Neural crest cell (in vitro differentiated cells): Measurements from ENCODE around the gene BIK. TPM values are rescaled to one million over a fixed set of nuclear protein-coding genes. Genes with fewer than 3 reads are reported as not detected.
"Not testable (repeated sequence)": the region's sequence is repeated elsewhere in the genome, so short reads cannot be mapped to it uniquely, and the experiment has no call there.

ENCODE experiments used
- DNase-seq: peaks from one replicate; pipeline ENCODE4 v3.0.0; 2021; ENCODE audit warnings: low read depth, mixed read lengths, low spot score
- H3K27ac Mint-ChIP-seq: one replicate; pipeline ENCODE4 v1.8.0; 2021; ENCODE audit warnings: mild to moderate bottlenecking, mixed read lengths; ENCODE audit not compliant: unreplicated experiment
- H3K27me3 Mint-ChIP-seq: 2 replicates; pipeline ENCODE4 v1.8.0; 2021; ENCODE audit warnings: low read depth, mild to moderate bottlenecking, mixed read lengths
- H3K36me3 Mint-ChIP-seq: 2 replicates; pipeline ENCODE4 v1.8.0; 2021; ENCODE audit warnings: low read depth, mild to moderate bottlenecking, mixed read lengths
- H3K4me1 Mint-ChIP-seq: 2 replicates; pipeline ENCODE4 v1.8.0; 2021; ENCODE audit warnings: mixed read lengths
- H3K4me3 Mint-ChIP-seq: one replicate; pipeline ENCODE4 v1.8.0; 2021; ENCODE audit warnings: mild to moderate bottlenecking, mixed read lengths
- H3K9me3 Mint-ChIP-seq: 2 replicates; pipeline ENCODE4 v1.8.0; 2021; ENCODE audit warnings: mixed read lengths
- total RNA-seq: library from RNA; stranded (reverse); gene quantifications from 2 replicates; pipeline ENCODE4 v1.2.1, GENCODE V29; 2021
- TF ChIP-seq, protein P1 (sequence below): fragments of 200-600 bp; sonication (generic); conservative IDR thresholded peaks from 2 replicates; pipeline ENCODE4 v1.5.0; 2021; ENCODE audit warnings: antibody characterized with exemption, mild to moderate bottlenecking

Gene BIK
- total RNA-seq, 1 donor from 2014 or later, result 0.61 TPM

DNA sequence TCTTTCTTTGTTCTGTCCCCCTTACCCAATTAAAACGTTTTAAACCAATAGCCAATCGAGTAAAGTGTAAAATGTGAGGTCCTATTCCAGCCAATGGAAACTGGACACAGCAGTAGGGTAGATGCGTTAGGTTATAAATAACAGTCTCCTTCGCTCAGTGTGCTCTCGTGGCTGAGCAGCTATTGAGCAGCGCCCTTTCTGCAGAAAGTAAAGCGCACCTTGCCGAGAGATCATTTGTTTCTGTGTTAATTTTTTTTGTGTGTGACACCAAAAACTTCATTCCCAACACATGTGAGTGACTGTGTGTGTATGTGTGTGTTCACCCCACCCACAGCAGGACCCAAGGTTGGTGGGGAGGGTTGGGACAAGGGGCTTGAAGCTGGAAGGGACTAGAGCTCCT, 14.1 kb upstream of the BIK start:
- TF ChIP-seq, protein P1, sequence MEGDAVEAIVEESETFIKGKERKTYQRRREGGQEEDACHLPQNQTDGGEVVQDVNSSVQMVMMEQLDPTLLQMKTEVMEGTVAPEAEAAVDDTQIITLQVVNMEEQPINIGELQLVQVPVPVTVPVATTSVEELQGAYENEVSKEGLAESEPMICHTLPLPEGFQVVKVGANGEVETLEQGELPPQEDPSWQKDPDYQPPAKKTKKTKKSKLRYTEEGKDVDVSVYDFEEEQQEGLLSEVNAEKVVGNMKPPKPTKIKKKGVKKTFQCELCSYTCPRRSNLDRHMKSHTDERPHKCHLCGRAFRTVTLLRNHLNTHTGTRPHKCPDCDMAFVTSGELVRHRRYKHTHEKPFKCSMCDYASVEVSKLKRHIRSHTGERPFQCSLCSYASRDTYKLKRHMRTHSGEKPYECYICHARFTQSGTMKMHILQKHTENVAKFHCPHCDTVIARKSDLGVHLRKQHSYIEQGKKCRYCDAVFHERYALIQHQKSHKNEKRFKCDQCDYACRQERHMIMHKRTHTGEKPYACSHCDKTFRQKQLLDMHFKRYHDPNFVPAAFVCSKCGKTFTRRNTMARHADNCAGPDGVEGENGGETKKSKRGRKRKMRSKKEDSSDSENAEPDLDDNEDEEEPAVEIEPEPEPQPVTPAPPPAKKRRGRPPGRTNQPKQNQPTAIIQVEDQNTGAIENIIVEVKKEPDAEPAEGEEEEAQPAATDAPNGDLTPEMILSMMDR, result no peak
- H3K36me3 Mint-ChIP-seq, result peaks cover 5% of the 10 kb centered on the region
- H3K4me1 Mint-ChIP-seq, result peaks cover 12% of the 10 kb centered on the region
- no peaks in the 10 kb centered on the region for H3K27me3 Mint-ChIP-seq
- H3K4me3 Mint-ChIP-seq, result no peak overlapping the region
- H3K27ac Mint-ChIP-seq, result no peak overlapping the region
- H3K9me3 Mint-ChIP-seq, result peaks cover 5% of the 10 kb centered on the region
- DNase-seq, result no peak

DNA sequence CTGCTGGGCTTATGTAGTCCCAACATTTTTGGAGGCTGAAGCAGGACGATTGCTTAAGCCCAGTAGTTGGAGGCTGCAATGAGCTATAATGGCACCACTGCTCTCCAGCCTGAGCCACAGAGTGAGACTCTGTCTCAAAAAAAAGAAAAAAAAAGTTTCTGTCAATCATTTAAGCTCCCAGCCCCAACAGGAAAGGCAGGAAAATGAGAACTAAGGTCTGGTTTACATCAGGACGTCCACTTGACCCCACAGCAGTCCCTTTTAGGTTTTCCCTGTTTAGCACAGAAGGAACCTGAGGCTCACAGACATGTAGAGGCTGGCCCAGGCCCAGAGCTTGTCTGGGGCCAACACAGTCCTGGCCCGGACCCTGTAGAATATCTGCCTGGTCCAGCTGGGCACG, 12.2 kb upstream of the BIK start:
- H3K4me3 Mint-ChIP-seq, result no peak overlapping the region
- H3K4me1 Mint-ChIP-seq, result peaks cover 22% of the 10 kb centered on the region
- peaks cover 5% of the 10 kb centered on the region for H3K9me3 Mint-ChIP-seq
- no peaks in the 10 kb centered on the region for H3K27me3 Mint-ChIP-seq
- H3K27ac Mint-ChIP-seq, result no peak overlapping the region
- no peak for DNase-seq
- H3K36me3 Mint-ChIP-seq, result peaks cover 5% of the 10 kb centered on the region
- TF ChIP-seq, protein P1, result no peak

DNA sequence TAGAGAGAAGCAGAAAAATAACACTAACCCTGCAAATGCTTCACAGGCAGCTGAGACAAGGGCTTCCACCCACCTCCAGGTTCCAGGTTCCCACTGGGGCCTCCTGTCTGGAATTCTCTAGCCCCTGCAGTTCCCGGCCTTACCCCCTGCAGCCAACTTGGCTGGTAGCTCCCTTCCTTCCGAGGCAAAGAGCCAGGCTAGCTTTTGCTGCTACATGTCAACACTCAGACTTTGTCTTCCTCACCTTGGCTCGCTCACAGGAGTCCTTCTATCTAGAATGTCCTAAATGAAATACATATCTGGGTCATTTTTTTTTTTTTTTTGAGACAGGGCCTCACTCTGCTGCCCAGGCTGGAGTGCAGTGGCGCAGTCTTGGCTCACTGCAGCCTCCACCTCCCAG, 11.5 kb upstream of the BIK start:
- no peak for DNase-seq
- peaks cover 5% of the 10 kb centered on the region for H3K9me3 Mint-ChIP-seq
- no peaks in the 10 kb centered on the region for H3K27me3 Mint-ChIP-seq
- peaks cover 30% of the 10 kb centered on the region for H3K4me1 Mint-ChIP-seq
- peaks cover 5% of the 10 kb centered on the region for H3K36me3 Mint-ChIP-seq
- TF ChIP-seq, protein P1, result no peak
- no peak overlapping the region for H3K4me3 Mint-ChIP-seq
- no peak overlapping the region for H3K27ac Mint-ChIP-seq

DNA sequence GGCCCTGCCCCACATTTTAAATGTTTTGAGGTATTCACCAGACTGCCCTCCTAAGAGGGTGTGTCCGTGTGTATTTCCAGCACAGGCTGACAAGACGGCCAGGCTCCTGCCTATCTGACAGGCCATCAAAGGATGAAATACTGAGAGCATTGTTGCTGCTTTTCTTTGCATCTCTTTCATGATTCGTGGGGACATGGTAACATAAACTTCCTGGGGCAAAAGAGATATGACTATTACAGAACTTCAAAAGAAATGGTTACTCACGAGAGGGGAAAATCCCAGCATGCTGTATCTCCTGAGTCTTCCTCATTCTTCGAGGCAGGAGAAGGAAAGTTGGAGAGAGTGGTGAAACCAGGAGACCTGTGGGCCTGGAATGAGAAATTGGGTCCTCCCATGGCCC, 10.3 kb upstream of the BIK start:
- Mint-ChIP-seq H3K36me3 (peaks cover 5% of the 10 kb centered on the region), H3K4me3 (no peak overlapping the region), H3K27me3 (no peaks in the 10 kb centered on the region), H3K27ac (no peak overlapping the region), H3K4me1 (peaks cover 32% of the 10 kb centered on the region), H3K9me3 (peaks cover 5% of the 10 kb centered on the region)
- DNase-seq, result no peak
- TF ChIP-seq, protein P1, result no peak

DNA sequence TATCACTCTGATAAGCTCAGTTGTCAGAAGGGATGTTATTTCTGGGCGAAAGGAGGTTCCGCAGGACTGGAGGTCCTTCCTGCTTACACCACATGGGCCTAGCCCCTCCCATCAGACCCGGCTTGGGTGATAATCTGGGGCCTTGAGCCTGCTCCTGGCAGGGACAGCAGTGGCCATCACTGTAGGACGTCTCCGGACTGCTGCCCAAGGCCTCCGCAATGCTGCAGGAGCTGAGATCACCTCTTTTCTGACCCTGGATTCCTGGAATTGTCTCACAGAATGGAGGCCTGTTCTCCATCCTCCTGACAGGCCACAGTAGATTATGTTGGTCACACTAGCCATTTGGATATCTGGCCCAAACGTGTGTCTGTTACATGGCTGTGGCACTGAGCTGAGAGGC, 9.2 kb upstream of the BIK start:
- no peak overlapping the region for H3K27ac Mint-ChIP-seq
- H3K27me3 Mint-ChIP-seq, result no peaks in the 10 kb centered on the region
- TF ChIP-seq, protein P1, result no peak
- DNase-seq, result no peak
- H3K9me3 Mint-ChIP-seq, result peaks cover 1% of the 10 kb centered on the region
- peaks cover 1% of the 10 kb centered on the region for H3K36me3 Mint-ChIP-seq
- no peak overlapping the region for H3K4me3 Mint-ChIP-seq
- peaks cover 29% of the 10 kb centered on the region for H3K4me1 Mint-ChIP-seq

DNA sequence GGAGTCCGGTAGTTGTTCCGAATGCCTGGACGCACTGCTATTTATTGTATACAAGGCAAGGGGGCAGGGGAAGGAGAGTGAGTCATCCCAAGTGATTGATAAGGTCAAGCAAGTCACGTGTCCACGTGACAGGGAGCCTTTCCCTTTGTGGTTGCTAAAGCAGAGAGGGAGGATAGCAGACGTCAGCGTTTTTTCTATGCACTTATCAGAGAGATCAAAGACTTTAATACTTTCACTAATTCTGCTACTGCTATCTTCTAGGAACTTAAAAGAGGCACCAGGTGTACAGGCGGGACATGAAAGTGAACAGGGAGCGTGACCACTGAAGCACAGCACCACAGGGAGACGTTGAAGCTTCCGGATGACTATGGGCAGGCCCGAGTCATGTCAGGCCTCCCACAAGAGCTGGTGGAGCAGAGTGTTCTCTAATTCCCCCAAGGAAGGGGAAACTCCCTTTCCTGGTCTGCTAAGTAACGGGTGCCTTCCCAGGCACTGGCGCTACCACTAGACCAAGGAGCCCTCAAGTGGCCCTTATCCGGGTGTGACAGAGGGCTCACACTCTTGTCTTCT, 6.4 kb upstream of the BIK start:
- H3K27ac Mint-ChIP-seq, result peak overlapping the region; percentile 98
- H3K4me3 Mint-ChIP-seq, result peak overlapping the region; percentile 29
- H3K36me3 Mint-ChIP-seq, H3K9me3 Mint-ChIP-seq: not testable (repeated sequence)
- DNase-seq, result peak; percentile 40
- peaks cover 32% of the 10 kb centered on the region for H3K4me1 Mint-ChIP-seq
- H3K27me3 Mint-ChIP-seq, result peaks cover 12% of the 10 kb centered on the region

DNA sequence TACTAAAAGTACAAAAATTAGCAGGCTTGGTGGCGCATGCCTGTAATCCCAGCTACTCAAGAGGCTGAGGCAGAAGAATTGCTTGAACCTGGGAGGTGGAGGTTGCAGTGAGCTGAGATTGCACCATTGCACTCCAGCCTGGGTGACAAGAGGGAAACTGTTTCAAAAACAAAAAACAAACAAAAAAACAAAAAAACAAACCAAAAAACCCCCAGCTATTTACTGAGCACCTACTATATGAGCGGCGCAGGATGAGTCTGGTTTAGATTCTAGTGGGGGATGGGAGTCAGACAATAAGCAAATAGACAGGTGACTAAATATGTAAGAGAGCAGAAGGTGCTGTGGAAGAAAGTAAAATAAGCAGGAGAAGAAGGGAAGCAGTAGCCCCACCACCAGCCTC, 5.6 kb upstream of the BIK start:
- not testable (repeated sequence) for H3K9me3 Mint-ChIP-seq, H3K27ac Mint-ChIP-seq, H3K36me3 Mint-ChIP-seq, DNase-seq, H3K4me3 Mint-ChIP-seq
- peaks cover 18% of the 10 kb centered on the region for H3K27me3 Mint-ChIP-seq
- H3K4me1 Mint-ChIP-seq, result peaks cover 32% of the 10 kb centered on the region
